Esophagus muscularis mucosa (tissue), 3 donors: ENCODE data around the gene XRCC6.

Source experiments
- CTCF ChIP-seq, 3 experiments: fragments of 200-600 bp in 2 of 3; fragments of 450-650 bp in 1 of 3; sonication (generic) in 2 of 3; IDR thresholded peaks; one replicate each; pipeline ENCODE4 v1.5.1; 2017 to 2019; ENCODE audit warnings: antibody characterized with exemption in 3 of 3, mild to moderate bottlenecking in 2 of 3, moderate library complexity in 1 of 3
- POLR2A ChIP-seq: fragments of 450-650 bp; IDR thresholded peaks from one replicate; pipeline ENCODE4 v1.6.1; 2017; ENCODE audit warnings: antibody characterized with exemption, moderate library complexity, mild to moderate bottlenecking, low read depth
- POLR2AphosphoS5 ChIP-seq, 2 donors: sonication (generic); formaldehyde crosslinking; IDR thresholded peaks; one replicate each; pipeline ENCODE4 v1.6.1; 2017; ENCODE audit warnings: antibody characterized with exemption in 2 of 2

- TF ChIP-seq CTCF (IDR thresholded peaks at IDR 0.05) (no peak), POLR2A (no peak), POLR2AphosphoS5 (IDR thresholded peaks at IDR 0.05) (no peak)
These were observed 33.8 kb upstream of the XRCC6 start for GRCh38 chr22:41587347-41587723.
